Mesenteric fat pad (tissue), 1 donor: ENCODE data around the gene TBC1D22A. TPM values are rescaled to one million over a fixed set of nuclear protein-coding genes. Genes with fewer than 3 reads are reported as not detected.
A peak's percentile ranks its signal among the peaks of the same experiment; 100 is the strongest.

Source experiments
- DNase-seq: peaks from one replicate; pipeline ENCODE4 v3.0.0-alpha.2; 2020; ENCODE audit warnings: low spot score
- total RNA-seq: library from RNA; stranded (reverse); fragmentation: NEBNext Ultra II Directional; extraction: Animal tissue kit (Norgen Biotek cat#: 25700); gene quantifications from one replicate; pipeline ENCODE4 v1.2.1, GENCODE V29; 2021
- donor health status: DM: yes; HTN: yes; CAD: no.

TBC1D22A gene
- total RNA-seq, 1 donor from 2014 or later: 24.5 TPM

DNA sequence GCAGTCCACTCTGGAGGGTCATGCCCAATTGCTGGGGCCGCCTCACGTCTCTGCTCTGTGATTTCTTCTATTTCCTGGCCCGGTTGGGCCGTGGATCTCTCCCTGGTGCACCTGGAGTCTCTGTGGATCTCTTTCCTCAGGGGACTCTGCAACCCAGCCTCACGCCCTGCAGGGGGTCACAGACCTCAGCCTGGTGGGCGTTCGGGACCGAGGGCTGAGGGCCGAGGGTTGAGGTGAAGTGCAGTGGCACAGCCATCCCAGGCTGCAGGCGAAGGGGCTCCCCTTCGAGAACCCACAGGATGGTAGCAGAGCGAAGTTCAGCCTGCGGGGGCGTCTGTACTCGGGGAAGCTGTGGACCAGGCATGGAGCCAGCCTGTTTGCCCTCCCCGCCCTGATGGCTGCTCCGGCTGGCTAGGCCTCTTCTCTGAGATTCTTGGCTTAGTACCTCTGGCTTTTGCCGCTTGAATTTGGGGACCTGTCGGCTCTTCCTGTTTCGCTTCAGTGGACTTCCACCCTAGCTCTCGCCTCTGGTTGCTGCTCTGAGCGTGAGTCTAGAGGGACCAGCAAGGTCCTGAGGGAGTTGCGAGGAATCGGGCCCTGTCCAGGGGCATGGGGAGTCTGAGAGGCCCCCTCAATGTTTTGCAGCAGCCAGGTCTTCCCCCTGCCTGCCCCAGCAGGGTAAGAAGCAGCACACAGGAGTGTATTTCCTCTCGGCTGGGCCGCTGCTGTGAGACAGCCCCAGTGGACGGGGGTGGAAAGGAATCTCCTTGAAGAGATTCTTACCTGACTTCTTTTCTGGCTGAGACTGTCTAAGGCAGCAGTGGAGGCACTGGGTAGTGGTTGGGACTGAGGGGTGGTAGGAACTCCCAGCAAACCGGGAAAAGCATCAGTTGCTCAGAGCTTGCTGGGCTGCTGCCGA, 140.8 kb downstream of the TBC1D22A start:
- DNase-seq: peak; percentile 86

DNA sequence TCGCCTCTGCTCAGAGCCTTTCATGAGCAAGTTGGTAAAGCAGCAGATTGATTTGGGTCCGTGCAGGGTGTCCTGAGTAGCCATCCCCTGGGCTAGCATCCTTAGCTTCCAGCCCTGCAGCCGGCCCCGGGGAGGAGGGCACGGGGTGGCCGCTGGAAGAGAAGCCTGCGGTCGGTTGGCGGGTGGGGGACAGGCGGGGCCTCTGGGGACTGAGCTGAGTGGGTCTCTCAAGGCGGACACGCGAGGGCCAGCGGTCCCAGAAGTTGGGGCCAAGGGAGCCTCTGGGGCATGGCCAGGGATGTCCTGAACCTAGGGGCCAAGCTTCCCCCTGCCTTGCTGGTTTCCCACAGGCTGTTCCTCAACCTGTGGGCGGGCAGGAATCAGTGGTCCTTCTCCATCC, 143.0 kb downstream of the TBC1D22A start:
- DNase-seq: no peak

DNA sequence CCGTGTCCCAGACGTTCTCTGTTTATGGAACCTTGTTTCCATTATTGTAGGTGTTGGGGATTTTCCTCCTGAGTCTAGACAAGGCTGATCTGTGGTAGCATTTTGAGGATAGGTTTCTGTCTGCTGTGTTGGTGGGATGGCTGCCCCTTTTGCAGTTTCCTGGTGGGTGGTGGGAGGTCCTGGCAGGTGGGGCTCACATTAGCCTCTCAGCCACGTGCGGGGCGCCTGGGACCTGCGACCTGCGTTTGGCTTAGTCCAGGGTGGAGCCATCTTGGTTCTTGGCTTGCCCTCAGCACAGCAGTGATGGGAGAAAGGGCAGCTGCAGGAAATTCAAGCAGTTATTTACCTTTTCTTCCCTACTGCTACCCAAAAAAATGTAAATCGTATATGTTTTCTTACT, 143.4 kb downstream of the TBC1D22A start:
- DNase-seq: no peak

DNA sequence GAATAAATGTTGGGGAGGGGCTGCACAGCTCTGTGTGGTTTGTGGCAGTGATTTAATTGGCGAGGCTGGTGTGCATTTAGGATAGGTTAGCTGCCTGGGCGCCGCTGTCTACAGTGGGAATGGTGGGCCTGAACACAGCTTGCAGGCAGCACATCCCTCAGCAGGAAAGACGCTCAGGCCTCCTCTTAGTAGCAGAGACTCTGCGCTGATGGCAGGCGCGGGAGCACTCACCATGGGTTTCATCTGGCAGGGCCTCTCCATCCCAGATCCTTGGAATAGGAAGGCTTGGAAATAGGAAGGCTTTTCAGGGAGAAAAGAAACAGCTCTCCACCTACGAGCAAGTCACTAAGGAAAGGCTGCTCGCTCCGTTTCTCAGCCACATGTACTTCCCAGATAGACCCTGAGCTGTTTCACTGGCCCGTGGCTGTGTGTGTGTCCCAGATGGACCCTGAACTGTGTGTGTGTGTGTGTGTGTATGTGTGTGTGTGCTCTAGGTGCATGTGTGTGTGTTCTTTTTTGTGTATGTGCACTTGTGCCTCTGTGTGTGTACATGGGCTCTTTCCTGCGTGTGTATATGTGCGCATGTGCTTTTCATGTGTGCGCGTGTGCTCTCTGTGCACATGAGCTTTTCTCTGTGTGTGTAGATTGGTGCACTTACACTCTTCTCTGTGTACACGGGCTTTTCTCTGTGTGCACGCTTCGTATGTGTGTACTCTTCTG, 144.0 kb downstream of the TBC1D22A start:
- DNase-seq: no peak

DNA sequence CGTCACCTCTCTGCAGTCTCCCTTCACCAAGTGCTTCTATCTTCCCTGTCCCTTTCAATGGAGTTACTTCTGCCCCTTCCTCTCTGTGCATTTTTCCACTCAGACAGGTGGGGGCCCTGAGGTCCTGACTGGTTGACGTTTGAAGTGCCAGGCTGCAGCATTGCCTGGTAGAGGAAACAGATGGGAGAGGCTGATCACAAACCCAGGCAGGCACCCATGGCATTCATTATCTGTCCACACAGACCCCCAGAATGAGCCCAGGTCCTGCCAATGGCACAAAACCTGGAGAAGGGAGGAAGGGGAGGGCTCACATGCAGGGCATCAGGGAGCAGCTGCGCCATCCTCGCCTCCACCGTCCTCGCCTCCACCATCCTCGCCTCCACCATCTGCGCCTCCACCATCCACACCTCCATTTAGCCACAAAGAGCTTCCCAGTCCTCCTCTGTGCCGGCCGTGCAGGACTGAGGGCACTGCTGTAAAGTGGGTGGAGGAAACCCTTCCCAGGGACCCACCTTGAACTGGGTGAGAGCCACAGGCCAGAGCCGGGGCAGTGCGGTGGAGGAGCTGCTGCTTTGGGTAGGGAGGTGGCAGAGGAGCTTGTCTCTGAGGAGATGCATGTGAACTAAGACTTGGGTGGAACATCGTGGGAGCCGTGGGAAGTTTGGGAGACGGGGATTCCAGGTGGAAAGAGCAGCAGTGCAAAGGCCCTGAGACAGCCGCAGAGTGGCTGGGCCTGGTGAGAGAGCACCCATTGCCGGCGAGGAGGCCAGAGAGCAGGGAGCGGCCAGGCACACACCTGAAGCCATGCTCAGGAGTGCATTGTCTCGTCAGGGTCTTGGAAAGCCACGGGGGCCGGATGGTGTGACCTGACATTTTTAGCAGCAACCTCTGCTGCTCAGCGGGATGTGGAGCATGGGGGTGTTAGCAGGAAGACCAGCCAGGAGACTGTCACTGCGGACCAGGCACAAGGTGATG, 145.1 kb downstream of the TBC1D22A start:
- DNase-seq: peak; percentile 82

DNA sequence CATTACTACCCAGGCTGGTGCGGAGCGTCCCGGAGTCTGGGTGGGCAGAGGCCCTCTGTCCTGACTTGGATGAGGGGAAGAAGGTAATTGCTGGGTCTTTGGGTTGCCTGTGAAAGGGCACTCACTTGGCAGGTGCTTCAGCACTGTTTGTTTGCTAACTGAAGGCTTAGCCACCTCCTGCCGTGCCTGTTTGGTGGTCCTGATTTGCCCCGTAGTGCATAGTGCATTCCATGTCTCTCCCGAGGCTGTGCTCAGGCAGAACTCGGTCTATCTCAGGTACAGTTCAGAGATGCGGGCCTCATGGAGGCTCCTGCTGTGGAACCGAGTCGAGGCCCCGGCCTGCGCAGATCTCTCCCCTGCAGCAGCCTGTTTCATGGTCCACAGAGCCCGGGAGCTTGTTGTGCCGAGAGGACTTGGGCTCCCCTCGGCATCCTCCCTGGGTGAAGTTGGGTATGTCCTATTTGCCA, 146.2 kb downstream of the TBC1D22A start:
- peak; percentile 62 for DNase-seq

DNA sequence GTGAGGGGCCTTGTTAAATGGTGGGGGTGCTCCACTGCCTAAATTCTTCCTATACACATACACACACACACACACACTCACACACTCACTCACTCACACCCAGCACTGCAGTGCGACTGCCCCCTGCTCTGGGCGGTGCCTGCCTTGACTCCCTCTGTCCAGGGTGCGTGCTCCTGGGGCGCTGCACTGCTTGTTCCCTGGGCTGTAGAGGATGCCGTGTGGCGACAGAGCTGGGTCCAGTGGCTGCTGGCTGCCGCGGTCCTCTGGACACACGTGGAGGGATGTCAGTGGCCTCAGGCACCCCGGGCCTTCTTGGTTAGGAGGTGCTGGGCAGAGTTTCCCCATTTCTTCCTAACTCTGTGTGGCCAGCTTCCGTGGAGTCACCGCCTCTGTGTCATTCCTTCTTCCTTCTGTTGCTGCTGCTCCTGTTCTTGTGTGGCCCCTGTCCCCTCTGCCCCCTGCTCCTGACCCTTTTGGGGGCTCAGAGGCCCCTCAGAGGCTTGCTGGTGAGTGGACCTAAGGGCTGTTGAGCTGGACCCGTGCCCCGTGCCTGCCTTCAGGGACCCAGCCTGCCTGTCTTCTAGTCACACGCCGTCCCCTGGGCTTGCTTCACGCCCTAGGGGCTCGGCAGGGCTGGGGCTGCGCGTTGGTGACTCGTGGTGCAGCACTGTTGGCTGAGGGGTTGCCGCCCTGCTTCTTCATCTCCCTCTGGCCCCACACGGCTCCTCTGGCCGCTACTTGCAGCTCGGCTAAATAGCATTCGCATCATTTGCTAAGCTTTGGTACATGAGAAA, 147.0 kb downstream of the TBC1D22A start:
- DNase-seq: peak; percentile 85

DNA sequence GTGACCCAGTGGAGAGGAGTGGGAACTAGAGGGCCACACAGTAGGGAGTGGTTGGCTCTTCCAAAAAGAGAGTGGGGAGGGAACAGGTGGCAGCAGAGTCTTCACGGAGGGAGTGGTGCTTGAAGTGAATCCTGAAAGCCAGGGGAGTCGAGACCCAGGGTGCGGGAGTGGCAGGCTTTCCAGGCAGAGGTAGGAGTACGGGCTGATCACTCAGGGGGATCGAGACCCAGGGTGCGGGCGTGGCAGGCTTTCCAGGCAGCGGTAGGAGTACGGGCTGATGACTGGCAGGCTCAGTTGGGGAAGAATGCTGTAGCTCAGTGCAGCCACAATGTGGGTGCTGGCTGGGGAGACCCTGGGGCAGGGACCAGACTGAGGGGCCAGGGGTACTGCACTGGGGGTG, 148.2 kb downstream of the TBC1D22A start:
- DNase-seq: no peak

DNA sequence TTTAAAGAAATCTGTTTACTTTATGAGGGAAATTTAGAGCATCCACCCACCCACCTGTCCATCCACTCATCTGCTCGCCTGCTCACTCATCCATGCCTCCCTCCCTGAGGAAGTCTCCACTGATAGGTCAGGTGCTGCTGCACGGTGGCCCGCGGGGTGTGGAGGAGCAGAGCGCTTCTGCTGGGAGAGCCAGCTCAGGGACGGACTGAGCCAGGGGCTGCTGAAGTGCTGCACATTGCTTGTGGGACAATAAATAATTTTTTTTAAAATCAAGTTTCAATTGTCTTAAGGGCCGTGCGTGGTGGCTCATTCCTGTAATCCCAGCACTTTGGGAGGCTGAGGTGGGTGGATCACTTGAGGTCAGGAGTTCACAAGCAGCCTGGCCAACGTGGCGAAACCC, 148.9 kb downstream of the TBC1D22A start:
- DNase-seq: no peak

DNA sequence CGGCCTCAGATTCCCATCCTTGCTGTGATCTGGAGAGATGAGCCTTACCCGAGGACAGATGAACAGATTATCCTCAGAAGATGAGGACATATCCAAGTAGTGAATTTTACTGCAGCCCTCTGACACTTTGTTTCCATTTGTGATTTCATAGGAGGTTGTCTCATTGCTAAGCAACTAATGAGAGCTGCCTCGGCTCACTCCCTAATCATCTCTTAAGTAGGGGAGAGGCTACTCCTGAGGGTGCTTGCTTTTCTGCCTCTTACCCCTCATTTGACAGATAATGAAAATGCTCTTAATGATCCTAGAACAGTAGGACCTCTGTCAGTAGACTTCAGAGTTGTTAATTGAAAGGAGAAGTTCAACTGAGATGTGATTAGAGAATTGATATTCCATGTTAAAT, 150.9 kb downstream of the TBC1D22A start:
- DNase-seq: no peak

DNA sequence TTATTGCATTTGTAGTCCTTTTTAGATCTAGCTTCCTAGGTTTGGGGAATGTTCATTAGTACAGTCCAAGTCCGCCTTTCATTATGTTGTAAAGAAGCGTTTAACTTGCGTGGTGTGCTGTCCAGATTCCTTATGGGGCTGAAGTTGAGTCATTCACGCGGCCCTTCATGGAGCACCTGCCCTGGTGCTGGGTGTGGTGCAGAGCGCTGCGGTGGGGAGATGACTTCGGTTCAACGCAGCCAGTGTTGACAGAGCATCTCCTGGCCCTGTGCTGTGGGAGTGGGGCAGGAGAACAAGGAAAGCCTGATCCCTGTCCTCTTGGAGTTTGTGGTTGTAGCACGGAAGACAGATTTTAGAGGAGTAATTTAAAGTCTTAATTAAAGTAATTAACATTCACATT, 152.0 kb downstream of the TBC1D22A start:
- no peak for DNase-seq

DNA sequence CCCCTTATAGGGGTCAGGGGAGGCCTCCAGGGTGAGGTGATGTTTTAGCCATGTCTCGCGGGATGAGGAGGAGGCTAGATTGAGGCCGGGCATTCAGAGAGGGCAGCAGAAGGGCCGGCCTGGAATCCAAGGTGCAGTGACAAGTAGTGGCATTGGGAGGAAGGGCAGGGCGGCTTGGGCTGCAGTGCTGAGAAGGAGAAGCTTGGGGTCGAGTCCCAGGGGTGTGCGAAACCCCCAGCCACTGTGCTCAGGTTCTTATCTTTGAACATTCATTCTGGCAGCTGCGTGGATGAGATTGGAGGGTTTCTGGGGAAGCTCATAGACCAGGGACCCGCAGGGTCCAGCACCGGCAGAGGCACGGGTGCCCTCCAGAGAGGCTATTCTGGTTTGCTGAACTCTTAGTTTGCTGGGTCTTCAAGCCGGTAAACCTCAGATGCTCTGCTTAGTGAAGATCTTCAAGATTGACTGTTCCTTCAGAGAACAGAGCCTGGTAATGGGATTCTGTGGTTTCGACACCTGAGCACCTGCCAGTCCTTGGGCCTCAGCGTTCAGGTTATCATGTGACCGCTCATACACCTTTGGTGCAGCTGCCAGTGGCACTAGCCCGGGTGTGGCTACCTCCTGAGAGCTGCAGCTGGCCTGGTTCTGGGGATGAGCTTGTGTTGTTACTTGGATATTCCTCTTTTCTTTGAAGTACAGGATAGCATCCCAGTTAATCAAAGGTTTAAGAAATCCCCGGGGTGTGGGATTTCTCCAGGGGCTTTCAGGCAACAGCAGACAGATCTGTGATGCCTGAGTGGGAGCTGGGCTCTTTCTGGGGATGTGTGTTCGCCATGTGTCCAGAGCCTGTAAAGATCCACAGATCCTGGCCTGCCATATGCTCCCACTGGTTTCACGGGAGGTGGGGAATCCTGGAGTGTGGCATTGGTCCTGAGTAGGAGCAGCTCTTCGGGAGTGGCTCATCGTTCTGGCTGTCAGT, 152.8 kb downstream of the TBC1D22A start:
- DNase-seq: no peak

DNA sequence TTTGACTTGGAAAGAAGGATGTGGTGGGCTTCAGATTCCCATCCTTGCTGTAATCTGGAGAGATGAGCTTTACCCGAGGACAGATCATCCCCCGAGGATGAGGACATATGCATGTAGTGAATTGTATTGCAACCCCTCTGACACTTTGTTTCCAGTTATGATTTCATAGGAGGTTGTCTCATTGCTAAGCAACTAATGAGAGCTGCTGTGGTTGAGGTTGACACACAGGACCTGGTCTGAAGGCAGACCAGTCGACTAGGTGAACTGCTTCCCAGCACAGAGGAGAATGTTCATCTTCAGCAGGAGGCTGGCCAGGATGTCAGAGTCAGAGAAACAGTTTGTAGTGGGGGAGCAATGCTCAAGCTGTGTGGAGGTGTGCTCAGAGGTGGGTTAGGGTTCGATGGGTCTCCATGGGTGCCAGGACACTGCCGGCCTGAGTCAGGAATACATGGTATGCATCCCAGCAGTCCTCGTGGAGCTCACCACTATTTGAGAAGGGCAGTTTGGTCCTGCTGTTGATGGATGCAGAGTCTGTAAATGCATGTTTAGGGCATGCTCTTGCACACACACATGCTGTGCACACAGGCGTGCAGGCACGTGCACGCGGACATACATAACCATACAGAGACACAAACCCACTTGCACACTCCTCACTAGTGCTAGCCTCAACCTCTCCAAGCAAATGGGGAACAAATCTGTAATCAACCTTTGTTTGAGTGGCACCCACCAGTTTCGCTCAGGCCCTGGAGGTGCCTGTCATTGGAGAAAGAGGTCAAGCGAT, 153.7 kb downstream of the TBC1D22A start:
- DNase-seq: no peak

DNA sequence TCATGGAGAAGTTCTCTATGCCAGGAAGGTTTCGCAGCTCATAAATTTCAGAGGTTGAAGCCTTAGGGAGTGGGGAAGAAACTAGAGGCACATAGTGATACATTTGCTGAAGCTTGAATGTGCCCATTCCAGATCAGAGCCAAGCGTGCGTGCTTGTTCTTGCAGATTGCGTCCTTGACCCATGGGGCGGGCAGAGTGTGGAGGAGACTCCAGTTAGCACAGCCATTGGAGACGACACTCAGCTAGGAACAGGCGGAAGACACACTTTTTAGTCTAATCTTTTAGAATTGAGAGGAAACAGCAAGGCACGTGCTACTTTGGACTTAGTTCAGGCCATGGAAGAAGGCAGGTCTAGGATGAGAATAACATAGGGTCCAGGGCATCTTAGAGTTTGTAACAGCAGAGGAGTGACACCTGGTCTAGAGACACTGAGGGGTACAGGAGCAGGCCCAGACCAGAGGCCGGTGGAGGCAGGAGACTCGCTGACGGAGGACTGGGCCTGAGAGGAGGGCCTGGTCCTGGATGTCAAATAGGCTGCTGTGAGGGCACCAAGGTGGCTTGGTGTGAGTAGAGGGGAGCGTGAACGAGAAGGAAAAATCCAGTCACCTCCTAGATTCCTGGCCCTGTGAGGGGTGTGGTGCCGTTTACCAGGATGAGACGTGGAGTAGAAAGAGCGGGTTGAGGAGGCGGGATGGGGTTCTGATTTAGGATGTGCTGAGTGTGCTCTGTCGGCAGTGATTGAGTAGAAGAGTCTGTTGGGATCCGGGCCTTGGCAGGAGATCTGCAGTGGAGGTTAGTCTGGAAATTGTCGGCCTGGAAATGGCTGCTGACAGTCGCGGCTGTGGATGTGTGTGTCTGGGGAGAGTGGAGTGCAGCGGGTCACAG, 154.7 kb downstream of the TBC1D22A start:
- DNase-seq: no peak

DNA sequence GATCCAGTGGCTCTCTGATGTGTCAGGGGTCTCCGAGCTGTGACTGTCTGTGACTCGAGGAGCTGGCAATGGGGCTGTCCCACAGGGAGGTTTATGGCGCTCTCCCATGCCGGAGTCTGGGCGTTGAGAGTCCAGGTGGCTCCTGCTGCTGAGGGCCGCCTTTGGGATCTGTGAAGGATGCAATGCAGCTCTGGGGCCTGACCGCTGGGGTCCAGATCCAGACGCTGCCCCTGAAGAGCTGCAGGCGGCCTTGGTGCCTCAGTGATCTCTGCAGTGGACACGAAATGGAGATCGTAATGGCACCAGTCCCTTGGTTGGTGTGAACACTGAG, 155.3 kb downstream of the TBC1D22A start:
- peak; percentile 43 for DNase-seq

DNA sequence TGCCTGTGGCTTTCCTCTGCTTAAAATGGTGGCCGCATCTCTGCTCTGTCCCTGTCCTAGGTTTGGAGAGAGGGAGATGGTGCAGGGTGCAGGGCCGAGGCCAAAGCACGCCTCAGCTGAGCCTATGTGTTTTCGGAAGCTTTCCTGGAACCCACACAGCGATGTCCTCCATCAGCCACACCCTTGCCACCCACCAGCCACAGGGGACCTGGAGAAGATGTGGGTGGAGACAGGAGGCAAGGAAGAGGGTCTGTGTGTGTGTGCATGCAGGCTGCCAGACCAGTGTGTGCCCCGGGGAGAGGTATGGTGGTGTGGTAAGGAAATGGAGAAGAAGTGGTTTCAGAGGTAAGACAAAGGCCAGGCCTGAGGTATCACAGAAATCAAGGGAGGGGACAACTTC, 155.7 kb downstream of the TBC1D22A start:
- DNase-seq: peak; percentile 79

DNA sequence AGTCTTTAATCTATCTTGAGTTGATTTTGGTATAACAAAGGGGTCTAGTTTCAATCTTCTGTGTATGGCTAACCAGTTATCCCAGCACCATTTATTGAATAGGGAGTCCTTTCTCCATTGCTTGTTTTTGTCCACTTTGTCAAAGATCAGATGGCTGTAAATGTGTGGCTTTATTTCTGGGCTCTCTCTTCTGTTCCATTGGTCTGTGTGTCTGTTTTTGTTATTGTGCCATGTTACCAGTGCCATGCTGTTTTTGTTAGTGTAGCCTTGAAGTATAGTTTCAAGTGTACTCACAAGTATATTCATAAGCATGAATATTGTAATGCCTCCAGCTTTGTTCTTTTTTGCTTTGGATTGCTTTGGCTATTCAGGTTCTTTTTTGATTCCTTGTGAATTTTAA, 159.6 kb downstream of the TBC1D22A start:
- no peak for DNase-seq
